ENCODE results near the gene LRRC59.

The LRRC59 gene

DNA sequence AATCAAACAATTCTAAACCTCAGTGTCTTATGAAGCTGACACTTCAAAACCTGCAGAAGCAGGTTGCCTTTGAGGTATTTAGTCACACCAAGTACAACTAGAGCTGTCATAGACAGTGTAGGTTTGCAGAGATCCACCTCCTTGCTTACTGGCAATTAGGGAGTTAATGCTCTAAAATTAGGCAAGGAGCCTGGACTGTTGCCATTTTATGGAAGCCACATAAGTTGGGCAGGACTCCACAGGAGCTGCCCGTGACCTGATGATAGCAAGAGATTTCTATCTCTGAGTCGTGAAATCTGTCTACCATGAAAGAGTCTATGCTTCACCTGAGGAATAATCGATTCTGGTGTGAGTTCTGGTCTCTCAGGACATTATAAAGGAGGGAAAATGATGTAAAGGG lies 15.4 kb downstream of the LRRC59 start:
- DNase-seq: no peak

DNA sequence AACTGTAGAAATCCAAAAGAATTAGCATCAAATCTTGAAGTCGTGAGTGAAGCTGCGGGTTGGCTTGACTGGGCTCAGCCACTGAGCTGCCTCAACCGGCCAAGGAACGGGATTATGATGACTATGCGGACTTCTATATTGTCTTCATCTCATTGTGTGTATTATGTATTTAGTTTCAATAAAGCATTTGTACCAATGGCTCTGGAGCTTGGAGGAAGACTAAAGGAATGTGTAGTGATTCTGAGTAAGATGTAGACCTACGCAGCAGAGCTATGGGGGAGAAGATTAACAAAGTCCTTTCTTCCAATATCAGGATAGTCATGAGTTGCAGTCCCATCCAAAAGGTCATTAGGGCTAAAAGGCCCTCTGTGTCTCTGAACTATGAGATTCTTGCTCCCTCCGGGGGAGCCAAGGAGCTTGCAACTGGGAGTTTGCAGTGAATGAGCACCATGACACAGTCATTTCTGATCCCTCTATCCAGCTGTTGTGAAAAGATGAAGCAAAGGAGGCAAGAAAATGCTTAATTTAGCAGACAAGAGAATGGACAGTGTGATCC lies 16.0 kb downstream of the LRRC59 start:
- no peak for DNase-seq

DNA sequence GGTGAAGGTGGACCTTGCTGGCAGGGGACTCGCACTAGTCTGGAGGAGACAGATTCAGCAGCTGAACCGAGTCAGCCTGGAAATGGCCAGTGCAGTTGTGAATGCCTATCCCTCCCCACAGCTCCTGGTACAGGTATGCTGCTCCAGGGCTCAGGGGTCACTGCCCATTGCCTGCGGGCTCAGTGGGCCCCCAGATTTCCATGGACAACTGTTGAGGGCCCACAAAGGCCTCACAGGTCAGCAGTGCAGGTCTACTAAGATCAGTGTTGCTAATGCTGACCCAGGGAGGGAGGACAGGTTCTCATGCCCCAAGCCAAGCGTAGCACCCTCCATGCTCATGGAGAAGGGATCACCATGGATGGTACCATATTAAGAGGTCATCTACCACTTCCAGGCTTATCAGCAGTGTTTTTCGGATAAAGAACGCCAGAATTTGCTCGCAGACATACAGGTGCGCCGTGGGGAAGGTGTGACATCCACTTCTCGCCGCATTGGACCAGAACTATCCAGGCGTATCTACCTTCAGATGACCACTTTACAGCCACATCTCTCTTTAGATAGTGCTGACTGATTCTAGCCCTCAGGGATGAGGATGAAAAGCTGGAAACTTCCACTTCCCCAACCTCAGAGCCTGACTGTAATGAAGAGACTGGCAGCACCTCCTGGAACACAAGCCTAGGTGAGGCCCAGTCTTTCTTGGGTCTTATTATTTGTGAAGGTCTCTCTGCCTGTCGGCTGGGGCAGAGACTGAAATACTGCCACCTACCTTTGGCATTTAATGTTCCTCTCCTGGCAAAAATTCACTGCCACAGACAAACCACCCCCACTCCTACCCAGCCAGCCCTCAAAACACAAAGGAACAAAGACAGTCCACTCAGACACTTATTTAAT lies 16.7 kb downstream of the LRRC59 start:
- no peak for DNase-seq

DNA sequence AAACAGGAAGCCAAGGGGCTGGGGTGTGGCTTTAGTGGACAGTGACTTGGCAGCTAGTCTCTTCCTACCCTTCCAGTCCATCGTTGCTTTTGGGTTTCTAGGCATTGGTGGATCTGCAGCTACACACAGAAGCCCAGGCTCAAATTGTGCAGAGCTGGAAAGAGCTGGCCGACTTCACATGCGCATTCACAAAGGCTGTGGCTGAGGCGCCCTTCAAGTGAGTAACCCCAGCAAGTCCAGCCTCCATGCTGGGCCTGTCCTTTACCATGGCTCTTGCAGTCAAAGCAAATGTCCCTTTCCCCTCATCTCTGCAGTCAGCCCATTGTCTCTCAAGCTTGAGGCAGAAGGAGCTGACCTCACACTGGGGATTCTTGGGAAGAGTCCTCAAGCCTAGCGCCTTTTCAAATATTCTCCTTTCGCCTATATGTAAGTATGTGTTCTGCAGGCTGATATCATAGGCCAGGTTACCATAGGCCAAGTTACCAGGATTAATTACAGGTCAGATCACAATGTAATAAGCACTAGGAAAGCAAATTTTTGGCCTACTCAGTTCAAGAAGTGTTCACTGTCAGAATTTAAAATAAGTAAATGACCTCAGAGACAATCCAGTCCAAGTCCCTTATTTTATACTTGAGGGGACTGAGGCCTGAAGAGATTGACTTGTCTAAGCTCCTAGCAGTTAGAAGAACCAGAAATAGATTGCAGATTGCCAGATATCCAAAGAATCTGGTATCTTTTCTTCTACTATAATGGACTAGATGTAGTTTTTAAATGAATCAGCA lies 17.8 kb downstream of the LRRC59 start:
- no peak for DNase-seq

DNA sequence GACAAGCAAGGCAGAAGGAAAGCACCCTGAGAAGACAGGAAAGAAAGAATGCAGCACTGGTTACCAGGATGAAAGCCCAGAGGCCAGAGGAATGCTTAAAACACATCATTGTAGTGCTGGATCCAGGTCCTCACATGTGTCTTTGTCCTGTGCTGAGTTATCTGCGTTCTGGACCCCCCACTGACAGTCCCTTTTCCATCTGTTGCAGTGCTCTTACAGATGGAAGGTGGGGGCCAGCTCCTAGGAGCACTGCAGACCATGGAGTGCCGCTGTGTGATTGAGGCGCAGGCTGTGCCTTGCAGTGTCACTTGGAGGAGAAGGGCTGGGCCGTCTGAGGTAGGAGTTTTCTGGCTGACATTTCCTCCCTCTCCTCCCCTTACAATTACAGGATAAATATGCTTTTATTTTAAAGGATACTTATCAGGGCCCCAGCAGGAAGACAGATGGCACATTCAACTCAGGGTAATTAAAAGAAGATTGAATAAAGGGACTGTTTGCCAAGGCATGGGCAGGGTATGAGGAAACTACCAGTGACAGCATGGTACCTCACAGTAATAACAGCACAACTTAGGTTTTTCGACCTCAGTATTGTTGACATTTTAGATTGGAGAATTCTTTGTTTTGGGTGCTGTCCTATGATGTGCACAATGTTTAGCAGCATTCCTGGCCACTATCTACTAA lies 21.3 kb downstream of the LRRC59 start:
- DNase-seq: no peak

DNA sequence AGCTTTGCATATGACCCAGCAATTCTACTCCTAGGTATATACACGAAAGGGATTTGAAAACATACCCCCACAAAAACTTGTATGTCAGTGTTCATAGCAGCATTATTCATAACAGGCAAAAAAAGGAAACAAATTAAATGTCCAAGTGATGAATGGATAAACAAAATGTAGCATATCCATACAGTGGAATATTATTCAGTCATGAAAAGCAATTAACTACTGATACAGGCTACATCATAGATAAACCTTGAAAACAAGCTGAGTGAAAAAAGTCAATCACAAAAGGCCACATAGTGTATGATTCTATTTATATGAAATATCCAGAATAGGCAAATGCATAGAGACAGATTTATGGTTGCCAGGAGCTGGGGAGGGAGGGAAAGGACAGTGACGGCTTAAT lies 23.6 kb downstream of the LRRC59 start:
- DNase-seq: no peak

DNA sequence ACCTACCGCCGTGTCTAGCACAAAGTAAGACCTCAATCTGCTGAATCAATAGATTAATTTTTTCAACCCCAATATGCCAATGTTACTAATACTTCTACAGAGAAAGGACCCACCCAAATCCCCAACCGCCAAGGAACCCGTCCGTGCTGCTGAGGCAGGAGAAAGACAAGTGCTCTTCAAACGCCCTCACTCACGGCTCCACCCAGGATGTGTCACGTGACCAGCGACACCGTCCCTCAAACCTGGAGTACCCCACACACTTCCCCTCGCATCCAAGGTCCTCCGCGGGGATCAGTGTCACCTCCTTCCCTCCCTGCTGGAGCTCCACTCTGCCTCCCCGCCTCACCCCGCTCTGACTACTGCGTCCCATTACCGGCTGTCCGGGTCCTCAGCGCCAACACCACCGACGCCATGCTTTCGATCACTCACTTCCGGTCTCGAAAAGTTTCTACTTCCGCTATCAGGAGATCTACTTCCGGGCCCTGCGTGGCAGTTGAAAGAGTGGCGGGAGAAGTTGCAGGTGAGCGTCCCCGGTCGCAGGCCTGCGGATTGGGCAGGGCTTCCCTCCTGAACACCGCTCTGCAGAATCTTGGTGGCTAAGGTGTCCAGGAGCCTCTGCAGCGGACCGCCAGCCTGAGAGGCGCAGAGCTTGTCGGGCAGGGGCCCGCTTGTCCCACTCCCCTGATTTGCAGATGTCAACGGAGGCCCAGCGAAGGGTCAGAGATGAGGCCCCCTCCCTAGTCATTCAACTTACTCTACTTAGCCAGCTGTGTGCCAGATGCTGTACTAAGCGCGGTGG lies 24.4 kb downstream of the LRRC59 start, which contains the start of the genes EME1 and MRPL27:
Gene EME1 (plus strand): TSS at position 472 of the 799 bp plus-strand sequence. CDS start 1,980 bp downstream, outside the sequence.
Gene MRPL27 (minus strand): TSS at position 427 of the 799 bp plus-strand sequence. CDS start 14 bp downstream, at position 413.
- peak; percentile 94 for DNase-seq

DNA sequence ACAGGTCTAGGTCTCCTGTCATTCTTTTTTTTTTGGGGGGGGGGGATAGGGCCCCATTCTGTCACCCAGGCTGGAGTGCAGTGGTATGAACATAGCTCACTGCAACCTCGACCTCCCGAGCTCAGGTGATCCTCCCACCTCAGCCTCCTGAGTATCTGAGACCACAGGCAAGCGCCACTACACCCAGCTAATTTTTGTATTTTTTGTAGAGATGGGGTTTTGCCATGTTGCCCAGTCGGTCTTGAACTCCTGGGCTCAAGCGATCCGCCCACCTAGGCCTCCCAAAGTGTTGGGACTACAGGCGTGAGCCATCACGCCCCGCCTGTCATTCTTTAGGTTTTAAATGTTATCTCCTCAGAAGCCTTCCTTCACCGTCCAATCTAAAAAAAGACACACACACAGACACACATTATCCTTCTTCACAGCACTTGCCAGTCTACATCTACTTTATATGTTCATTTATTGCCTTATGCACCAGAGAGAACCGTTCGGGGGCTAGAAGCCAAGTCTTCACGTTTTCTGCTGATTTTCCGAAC lies 25.0 kb downstream of the LRRC59 start:
- DNase-seq: no peak

DNA sequence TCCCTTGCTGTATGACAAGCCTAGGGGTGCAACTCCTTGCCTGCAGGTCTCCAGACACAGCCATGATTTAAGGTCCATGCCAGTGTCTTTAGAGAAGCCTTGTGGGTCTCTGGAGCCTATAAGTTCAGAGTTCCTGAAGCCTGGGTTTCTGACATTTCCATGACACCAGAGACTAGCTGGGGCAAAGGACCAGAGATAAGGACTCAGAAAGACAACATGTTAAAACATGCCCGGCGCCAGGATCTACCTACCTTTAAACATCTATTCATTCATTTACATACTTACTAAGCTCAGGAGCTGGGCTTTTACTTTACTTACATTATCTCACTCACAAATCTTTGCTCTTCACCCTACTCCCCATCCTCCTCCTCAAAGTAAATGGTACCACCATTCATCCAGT lies 25.8 kb downstream of the LRRC59 start:
- no peak for DNase-seq

DNA sequence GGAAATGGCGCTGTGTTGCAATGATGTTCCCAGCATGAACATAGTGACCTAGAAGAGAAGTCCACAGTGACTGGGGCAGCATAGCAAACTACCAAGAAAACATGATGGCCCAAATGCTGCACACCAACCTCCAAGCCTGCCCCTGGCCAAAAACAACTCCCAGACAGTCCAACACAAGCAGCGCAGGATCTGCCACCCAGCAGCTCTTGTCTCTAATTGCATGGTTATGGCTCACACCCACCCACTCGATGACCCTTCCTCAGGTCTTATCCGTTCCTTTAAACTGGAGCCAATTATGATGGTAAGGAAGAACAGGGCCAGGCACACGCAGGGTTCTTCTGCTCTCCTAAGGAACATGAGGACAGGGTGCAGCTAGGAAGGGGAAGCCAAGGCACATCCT lies 27.3 kb downstream of the LRRC59 start:
- no peak for DNase-seq

DNA sequence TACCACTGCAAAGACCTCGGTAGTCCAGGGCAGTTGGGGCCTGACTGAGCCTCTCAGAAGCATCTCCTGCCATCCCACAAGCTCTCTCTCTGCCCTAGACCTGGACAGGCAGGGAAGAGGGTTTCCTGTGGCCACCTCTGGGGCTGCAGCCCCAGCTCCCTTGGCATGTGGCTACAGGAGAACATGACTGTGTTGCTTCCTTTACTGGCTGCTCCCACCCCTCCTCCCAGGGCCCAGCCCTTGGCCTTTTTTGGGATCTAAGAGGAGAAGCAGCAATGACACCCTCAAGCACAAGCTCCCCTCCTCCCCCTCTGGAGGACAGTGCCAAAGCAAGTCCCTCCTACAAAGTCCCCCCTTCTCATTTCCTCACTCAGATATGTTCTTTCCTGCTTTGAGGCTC lies 29.9 kb downstream of the LRRC59 start:
- no peak for DNase-seq

DNA sequence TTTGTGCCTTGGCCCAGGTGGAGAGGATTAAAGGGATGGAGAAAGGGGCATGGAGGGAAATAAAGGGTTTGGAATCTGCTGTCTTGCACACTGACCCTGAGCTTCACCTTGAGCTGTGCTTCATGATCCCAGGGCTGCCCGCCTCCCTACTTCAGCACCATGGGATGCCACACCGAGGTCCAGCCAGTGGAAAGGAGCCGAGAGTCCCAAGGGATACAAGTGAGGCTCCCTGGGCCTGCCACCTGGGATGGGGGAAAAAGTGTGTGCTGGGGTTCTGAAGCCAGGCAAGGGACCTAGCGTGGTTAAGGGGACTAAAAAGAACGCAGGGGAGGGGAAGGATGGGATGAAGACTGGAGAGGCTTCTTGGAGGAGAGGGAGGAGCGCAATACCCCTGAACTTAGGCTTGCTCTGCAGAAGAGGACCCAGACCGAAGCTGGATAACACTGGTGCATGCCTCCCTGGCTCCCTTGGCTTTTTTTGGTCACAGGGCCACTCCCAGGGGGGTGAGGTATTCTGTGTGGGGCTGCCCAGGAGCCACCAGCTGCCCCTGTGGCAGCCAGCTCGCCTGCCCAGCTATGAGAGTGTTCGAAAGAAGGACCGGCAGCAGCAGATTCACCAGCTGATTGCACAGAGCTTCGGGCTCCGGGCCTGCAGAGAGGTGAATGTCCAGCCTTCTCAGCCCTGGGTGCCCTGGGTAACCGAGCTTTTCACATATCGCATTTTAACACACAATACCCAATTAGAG lies 31.5 kb downstream of the LRRC59 start:
- DNase-seq: no peak

DNA sequence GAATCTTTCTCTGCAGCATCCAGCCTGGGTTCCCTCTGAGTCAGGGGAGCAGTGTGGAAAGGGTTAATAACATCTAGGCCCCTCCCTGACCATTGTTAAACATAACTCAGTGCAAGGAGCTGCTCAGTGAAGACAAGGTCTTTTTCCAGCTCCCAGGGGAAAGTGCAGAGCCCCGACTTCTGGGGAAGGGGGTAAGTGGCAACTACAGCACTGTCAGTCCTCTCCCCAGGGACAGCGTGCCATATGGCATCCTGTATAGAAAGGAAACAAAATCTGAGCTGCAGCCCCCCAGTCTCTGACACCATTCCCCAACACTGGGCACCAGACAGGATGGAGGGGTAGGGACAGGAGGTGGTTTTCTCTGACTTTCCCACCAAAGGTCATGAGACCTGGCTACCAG lies 32.2 kb downstream of the LRRC59 start:
- no peak for DNase-seq

DNA sequence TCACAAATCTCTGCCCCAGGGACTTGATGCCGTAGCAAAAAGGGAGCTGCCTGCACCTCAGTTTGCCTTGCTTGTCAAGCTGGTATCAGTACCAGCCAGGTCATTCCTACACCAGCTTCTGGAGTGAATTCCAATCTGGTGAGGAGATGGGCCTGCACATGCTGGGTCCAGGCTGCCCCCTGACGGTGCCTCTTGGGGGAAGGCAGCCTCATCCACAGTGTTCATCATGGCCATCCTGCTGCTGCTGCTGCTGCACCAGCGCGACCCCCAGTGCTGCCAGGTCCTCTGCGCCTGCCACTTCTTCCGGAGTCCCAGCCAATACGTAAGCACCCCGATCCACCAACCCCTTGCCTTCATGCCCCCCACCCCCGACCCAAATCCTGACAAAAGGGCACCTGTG lies 32.6 kb downstream of the LRRC59 start:
- DNase-seq: no peak

DNA sequence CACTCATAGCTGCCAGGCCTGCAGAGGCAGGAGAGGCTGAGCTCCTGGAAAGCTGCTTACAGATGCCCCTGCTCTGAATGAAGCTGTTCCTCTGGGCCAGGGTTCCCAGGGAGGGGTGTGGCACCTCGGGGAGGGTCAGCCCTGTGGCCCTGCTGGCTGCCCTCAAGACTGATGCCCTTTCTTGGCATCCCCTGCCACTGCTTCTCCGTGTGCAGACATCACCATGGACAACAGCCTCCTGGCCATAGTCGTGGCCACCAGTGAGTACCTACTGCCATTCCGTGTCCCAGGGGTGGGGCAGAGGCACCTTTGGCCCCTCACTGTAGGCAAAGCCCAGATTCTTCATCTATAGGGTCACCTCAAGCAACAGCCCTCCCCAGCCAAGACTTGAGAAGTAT lies 33.3 kb downstream of the LRRC59 start:
- DNase-seq: no peak

DNA sequence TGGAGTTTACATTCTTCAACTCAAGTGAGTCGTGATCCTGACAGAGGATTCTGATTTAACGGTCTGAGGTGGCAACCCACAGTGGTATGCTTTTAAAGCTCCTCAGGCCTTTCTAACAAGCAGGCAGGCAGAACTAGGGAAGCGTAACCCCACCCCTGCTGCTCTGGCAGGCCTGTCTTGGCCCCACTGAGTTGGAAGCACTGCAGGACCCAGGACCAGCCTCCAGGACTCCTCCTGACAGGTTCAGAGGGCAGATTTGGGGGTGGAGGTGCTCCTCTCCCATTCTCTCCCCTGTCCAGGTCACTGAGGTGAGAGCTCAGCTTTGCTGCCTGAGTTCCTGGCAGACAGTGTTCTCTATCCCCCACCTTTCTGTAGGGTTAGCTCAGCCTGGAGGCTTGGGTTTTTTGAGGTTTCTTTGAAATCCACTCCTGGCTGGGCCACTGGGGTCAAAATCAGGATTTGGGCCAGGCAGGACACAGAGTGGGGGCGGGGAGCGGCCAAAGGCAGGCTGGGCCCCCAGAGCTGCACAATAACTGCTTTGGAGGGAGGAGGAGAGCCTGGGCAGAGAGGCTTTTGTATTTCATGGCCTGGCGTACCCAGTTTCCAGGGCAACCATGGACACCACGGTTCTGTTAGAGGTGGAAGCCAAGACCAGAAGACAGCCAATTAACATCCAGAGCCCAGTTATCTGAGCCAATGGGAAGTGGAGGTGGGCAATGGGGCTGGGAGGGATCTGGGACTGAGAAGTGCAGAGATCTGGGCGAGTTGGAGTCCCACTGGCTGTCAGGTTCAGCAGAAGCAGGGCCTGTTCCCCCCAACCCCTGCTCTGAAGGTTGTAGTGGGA lies 33.9 kb downstream of the LRRC59 start:
- no peak for DNase-seq

DNA sequence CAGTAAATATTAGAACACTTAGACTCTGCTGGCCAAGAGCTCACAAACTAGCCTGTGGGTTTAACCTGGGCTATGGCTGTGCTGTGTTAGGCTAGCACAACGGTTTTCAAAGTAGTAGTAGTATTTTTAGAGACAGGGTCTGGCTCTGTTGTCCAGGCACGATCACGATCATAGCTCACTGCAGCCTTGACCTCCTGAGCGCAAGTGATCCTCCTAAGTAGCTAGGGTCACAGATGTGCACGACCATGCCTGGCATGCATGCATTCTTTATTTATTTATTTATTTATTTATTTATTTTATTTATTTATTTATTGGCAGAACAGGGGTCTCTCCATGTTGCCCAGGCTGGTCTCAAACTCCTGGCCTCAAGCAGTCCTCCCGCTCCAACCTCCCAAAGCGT lies 34.7 kb downstream of the LRRC59 start:
- no peak for DNase-seq

DNA sequence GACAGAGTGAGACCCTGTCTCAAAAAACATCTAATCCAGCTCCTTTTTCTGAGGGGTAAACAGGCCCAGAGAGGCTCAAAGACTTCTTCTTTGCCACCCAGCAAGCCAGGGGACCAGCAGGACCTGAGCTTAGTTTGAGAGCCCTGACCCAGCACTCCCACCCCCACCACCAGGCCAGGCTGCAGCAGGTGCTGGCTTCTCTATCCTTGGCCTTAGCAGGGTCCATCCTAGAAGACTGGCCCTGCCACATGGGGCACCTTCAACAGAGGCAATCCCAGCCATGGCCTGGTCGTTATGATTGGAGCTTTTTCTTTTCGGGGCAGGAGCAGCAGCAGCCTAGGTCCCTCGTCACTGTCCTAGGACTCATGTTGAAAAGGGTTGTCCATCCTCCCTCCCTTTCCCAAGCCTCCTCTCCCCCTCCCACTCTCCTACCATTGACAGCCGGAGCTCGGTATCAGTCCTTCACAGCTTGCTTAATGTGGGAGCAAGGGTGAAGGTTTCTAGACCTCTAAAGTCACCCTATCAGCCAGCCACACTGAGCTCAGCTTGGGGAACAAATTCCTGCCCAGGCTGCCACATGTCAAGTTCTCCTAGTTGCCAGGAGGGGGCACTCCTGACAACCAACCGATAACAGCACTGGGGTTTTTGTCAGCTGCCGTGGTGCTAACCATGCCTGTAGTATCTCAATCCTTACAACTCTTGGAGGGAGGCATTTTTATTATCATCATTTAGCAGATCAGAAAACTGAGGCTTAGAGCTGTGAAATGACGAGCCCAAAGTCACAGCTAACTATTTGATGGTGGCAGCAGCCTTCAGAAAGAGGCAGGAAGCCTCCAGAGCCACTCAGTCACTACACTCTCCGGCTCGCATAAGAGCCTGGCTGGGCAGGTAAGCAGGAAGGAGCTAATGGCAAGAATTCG lies 35.5 kb downstream of the LRRC59 start:
- peak; percentile 21 for DNase-seq

Measured in NCI-H1436 (cell line).